DOHH2 (cell line): Measurements from ENCODE around the gene GPX4.

Experiments used
- EZH2phosphoT487 ChIP-seq: fragments of 200-600 bp; sonication (generic); IDR thresholded peaks from 2 replicates; pipeline ENCODE4 v1.6.1; 2017; ENCODE audit warnings: borderline replicate concordance, mild to moderate bottlenecking, antibody characterized with exemption, low read length, moderate library complexity, mixed read lengths
- TF ChIP-seq, protein P1 (sequence below): fragments of 200-600 bp; sonication (generic); IDR thresholded peaks from one replicate; pipeline ENCODE4 v1.5.1; 2014; ENCODE audit warnings: antibody characterized with exemption, mild to moderate bottlenecking, low read depth, low read length; ENCODE audit not compliant: poor library complexity, severe bottlenecking

DNA sequence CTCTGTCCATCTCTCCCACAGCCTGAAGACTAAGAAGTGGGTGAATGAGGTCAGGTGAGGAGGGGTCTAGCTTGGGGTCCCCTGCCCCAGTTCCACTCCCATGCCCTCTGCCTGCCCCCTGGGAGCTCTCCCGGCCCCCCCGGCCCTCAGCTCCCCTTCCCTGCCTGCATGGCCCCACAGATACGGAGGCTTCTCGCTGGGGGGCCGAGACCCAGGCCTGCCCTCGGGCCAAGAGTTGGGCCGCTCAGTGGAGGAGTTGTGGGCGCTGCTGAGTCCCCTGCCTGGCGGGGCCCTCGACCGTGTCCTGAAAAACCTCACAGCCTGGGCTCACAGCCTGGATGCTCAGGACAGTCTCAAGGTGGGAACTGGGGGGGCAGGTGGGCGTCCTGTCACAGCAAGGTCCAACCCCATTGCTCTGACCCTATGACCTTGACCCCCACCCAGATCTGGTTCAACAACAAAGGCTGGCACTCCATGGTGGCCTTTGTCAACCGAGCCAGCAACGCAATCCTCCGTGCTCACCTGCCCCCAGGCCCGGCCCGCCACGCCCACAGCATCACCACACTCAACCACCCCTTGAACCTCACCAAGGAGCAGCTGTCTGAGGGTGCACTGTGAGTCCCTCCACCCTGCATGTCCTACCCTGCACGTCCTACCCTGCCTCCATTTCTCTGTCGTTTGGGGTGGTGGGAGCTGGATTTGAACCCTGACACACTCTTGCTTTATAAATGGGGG, 47.7 kb upstream of the GPX4 start:
- TF ChIP-seq, protein P1, sequence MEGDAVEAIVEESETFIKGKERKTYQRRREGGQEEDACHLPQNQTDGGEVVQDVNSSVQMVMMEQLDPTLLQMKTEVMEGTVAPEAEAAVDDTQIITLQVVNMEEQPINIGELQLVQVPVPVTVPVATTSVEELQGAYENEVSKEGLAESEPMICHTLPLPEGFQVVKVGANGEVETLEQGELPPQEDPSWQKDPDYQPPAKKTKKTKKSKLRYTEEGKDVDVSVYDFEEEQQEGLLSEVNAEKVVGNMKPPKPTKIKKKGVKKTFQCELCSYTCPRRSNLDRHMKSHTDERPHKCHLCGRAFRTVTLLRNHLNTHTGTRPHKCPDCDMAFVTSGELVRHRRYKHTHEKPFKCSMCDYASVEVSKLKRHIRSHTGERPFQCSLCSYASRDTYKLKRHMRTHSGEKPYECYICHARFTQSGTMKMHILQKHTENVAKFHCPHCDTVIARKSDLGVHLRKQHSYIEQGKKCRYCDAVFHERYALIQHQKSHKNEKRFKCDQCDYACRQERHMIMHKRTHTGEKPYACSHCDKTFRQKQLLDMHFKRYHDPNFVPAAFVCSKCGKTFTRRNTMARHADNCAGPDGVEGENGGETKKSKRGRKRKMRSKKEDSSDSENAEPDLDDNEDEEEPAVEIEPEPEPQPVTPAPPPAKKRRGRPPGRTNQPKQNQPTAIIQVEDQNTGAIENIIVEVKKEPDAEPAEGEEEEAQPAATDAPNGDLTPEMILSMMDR: no peak
- TF ChIP-seq EZH2phosphoT487: no peak
